BLaER1 (cell line): Measurements from ENCODE around the gene NRG3.

Experiments
- H3K27ac ChIP-seq: shearing (Covaris generic); formaldehyde crosslinking; 2 replicates; pipeline ENCODE4 v1.8.1; 2022
- H3K27me3 ChIP-seq: shearing (Covaris generic); formaldehyde crosslinking; 2 replicates; pipeline ENCODE4 v1.8.1; 2022
- H3K36me3 ChIP-seq: shearing (Covaris generic); formaldehyde crosslinking; 2 replicates; pipeline ENCODE4 v1.8.1; 2022
- H3K4me1 ChIP-seq: shearing (Covaris generic); formaldehyde crosslinking; 2 replicates; pipeline ENCODE4 v1.8.1; 2022
- H3K4me2 ChIP-seq: shearing (Covaris generic); formaldehyde crosslinking; 2 replicates; pipeline ENCODE4 v1.8.1; 2022
- H3K4me3 ChIP-seq: shearing (Covaris generic); formaldehyde crosslinking; 2 replicates; pipeline ENCODE4 v1.8.1; 2022
- H3K9ac ChIP-seq: shearing (Covaris generic); formaldehyde crosslinking; 2 replicates; pipeline ENCODE4 v1.8.1; 2022
- H3K9me3 ChIP-seq: shearing (Covaris generic); formaldehyde crosslinking; 2 replicates; pipeline ENCODE4 v1.8.1; 2022
- H4K20me1 ChIP-seq: shearing (Covaris generic); formaldehyde crosslinking; 2 replicates; pipeline ENCODE4 v1.8.1; 2022
- Cebpa-rat ChIP-seq: shearing (Covaris generic); IDR thresholded peaks from 2 replicates; pipeline ENCODE4 v1.8.1; 2022

NRG3 gene

GRCh38 chr10:82171899-82172298 is 296.9 kb downstream of the NRG3 start:
- no peak overlapping the region for H3K27ac ChIP-seq
- H3K9ac ChIP-seq: no peak overlapping the region
- H4K20me1 ChIP-seq: peaks cover 21% of the 10 kb centered on the region
- H3K36me3 ChIP-seq: peaks cover 10% of the 10 kb centered on the region; the same call in 1 of the 2 replicates
- no peaks in the 10 kb centered on the region for H3K27me3 ChIP-seq
- peak overlapping the region; percentile 11; the same call in 1 of the 2 replicates for H3K4me2 ChIP-seq
- no peak for TF ChIP-seq Cebpa-rat
- no peaks in the 10 kb centered on the region for H3K9me3 ChIP-seq
- H3K4me1 ChIP-seq: peaks cover 12% of the 10 kb centered on the region
- H3K4me3 ChIP-seq: no peak overlapping the region

GRCh38 chr10:82176587-82176986 is 301.6 kb downstream of the NRG3 start:
- peaks cover 10% of the 10 kb centered on the region; the same call in 1 of the 2 replicates for H3K36me3 ChIP-seq
- TF ChIP-seq Cebpa-rat: no peak
- peaks cover 5% of the 10 kb centered on the region; the same call in 1 of the 2 replicates for H3K9me3 ChIP-seq
- no peak overlapping the region for H3K4me3 ChIP-seq
- no peak overlapping the region for H3K27ac ChIP-seq
- H3K4me1 ChIP-seq: peaks cover 6% of the 10 kb centered on the region
- no peaks in the 10 kb centered on the region for H3K27me3 ChIP-seq
- H4K20me1 ChIP-seq: peaks cover 15% of the 10 kb centered on the region; the same call in 1 of the 2 replicates
- no peak overlapping the region for H3K9ac ChIP-seq
- H3K4me2 ChIP-seq: no peak overlapping the region

GRCh38 chr10:82190432-82191260 is 315.7 kb downstream of the NRG3 start:
- Histone ChIP-seq H3K27ac (no peak overlapping the region), H3K9ac (no peak overlapping the region), H3K4me1 (no peaks in the 10 kb centered on the region), H3K4me2 (no peak overlapping the region), H3K27me3 (no peaks in the 10 kb centered on the region), H3K4me3 (no peak overlapping the region), H3K36me3 (peaks cover 25% of the 10 kb centered on the region), H4K20me1 (no peaks in the 10 kb centered on the region; the same call in 1 of the 2 replicates), H3K9me3 (peaks cover 19% of the 10 kb centered on the region)
- no peak for TF ChIP-seq Cebpa-rat

GRCh38 chr10:82191653-82192052 is 316.7 kb downstream of the NRG3 start:
- H3K27me3 ChIP-seq: no peaks in the 10 kb centered on the region
- H3K4me2 ChIP-seq: no peak overlapping the region
- peaks cover 25% of the 10 kb centered on the region for H3K36me3 ChIP-seq
- no peaks in the 10 kb centered on the region; the same call in 1 of the 2 replicates for H4K20me1 ChIP-seq
- no peak for TF ChIP-seq Cebpa-rat
- H3K9me3 ChIP-seq: peaks cover 21% of the 10 kb centered on the region
- no peak overlapping the region for H3K27ac ChIP-seq
- no peak overlapping the region for H3K9ac ChIP-seq
- no peaks in the 10 kb centered on the region for H3K4me1 ChIP-seq
- H3K4me3 ChIP-seq: no peak overlapping the region

- Histone ChIP-seq H3K27me3 (no peaks in the 10 kb centered on the region), H3K36me3 (peaks cover 25% of the 10 kb centered on the region), H3K4me2 (no peak overlapping the region), H3K9ac (no peak overlapping the region), H3K4me1 (no peaks in the 10 kb centered on the region), H3K27ac (no peak overlapping the region), H3K9me3 (peaks cover 21% of the 10 kb centered on the region), H4K20me1 (no peaks in the 10 kb centered on the region; the same call in 1 of the 2 replicates), H3K4me3 (no peak overlapping the region)
- no peak for TF ChIP-seq Cebpa-rat
These were observed 317.7 kb downstream of the NRG3 start for GRCh38 chr10:82192665-82193064.

GRCh38 chr10:82194419-82194818 is 319.4 kb downstream of the NRG3 start:
- Histone ChIP-seq H3K9me3 (peaks cover 21% of the 10 kb centered on the region), H3K4me3 (no peak overlapping the region), H3K36me3 (peaks cover 25% of the 10 kb centered on the region), H3K27me3 (no peaks in the 10 kb centered on the region), H3K4me2 (no peak overlapping the region), H4K20me1 (no peaks in the 10 kb centered on the region; the same call in 1 of the 2 replicates), H3K9ac (no peak overlapping the region), H3K27ac (no peak overlapping the region), H3K4me1 (no peaks in the 10 kb centered on the region)
- no peak for TF ChIP-seq Cebpa-rat

GRCh38 chr10:82206831-82207230 is 331.8 kb downstream of the NRG3 start:
- TF ChIP-seq Cebpa-rat: no peak
- Histone ChIP-seq H3K4me1 (peaks cover 21% of the 10 kb centered on the region), H3K27ac (no peak overlapping the region), H3K4me3 (no peak overlapping the region), H3K9ac (no peak overlapping the region), H3K4me2 (no peak overlapping the region), H3K36me3 (peaks cover 23% of the 10 kb centered on the region; the same call in 1 of the 2 replicates), H4K20me1 (peaks cover 20% of the 10 kb centered on the region; the same call in 1 of the 2 replicates), H3K9me3 (0 out of 2 replicates have a peak, but pooled peaks cover 6% of the 10 kb centered on the region), H3K27me3 (no peaks in the 10 kb centered on the region)

GRCh38 chr10:82208726-82209125 is 333.7 kb downstream of the NRG3 start:
- no peak overlapping the region for H3K27ac ChIP-seq
- no peak for TF ChIP-seq Cebpa-rat
- H3K9ac ChIP-seq: no peak overlapping the region
- 0 out of 2 replicates have a peak, but pooled peaks cover 6% of the 10 kb centered on the region for H3K9me3 ChIP-seq
- H3K4me3 ChIP-seq: no peak overlapping the region
- no peaks in the 10 kb centered on the region for H3K27me3 ChIP-seq
- H3K36me3 ChIP-seq: peaks cover 23% of the 10 kb centered on the region; the same call in 1 of the 2 replicates
- peaks cover 25% of the 10 kb centered on the region for H3K4me1 ChIP-seq
- peaks cover 21% of the 10 kb centered on the region; the same call in 1 of the 2 replicates for H4K20me1 ChIP-seq
- H3K4me2 ChIP-seq: no peak overlapping the region

GRCh38 chr10:82210331-82210730 is 335.3 kb downstream of the NRG3 start:
- Histone ChIP-seq H3K36me3 (peaks cover 11% of the 10 kb centered on the region; the same call in 1 of the 2 replicates), H3K27ac (no peak overlapping the region), H3K9ac (no peak overlapping the region), H3K9me3 (no peaks in the 10 kb centered on the region), H3K27me3 (no peaks in the 10 kb centered on the region), H3K4me1 (peaks cover 25% of the 10 kb centered on the region), H3K4me2 (peak overlapping the region; percentile 55), H3K4me3 (no peak overlapping the region), H4K20me1 (peaks cover 21% of the 10 kb centered on the region; the same call in 1 of the 2 replicates)
- TF ChIP-seq Cebpa-rat: no peak

- 0 out of 2 replicates have a peak overlapping the region, but pooled peaks have one; percentile 1 for H3K27ac ChIP-seq
- no peak for TF ChIP-seq Cebpa-rat
- H4K20me1 ChIP-seq: peaks cover 21% of the 10 kb centered on the region; the same call in 1 of the 2 replicates
- H3K4me3 ChIP-seq: no peak overlapping the region
- H3K27me3 ChIP-seq: no peaks in the 10 kb centered on the region
- no peaks in the 10 kb centered on the region for H3K9me3 ChIP-seq
- peaks cover under 1% of the 10 kb centered on the region; the same call in 1 of the 2 replicates for H3K36me3 ChIP-seq
- H3K4me1 ChIP-seq: peaks cover 25% of the 10 kb centered on the region
- no peak overlapping the region for H3K9ac ChIP-seq
- peak overlapping the region; percentile 55 for H3K4me2 ChIP-seq
These were observed 336.4 kb downstream of the NRG3 start for GRCh38 chr10:82211346-82211745.
